ENCODE measurements around the gene PLA2G2C. TPM values are rescaled to one million over a fixed set of nuclear protein-coding genes. Genes with fewer than 3 reads are reported as not detected.

PLA2G2C gene
- total RNA-seq, 2 donors from 2014 or later = 0.27 TPM; not detected in 1

GRCh38 chr1:20197329-20197791, 11.0 kb upstream of the PLA2G2C start:
- DNase-seq = peak; percentile 36

GRCh38 chr1:20195462-20195780, 9.1 kb upstream of the PLA2G2C start:
- intact Hi-C loops (cut with DNase I) = no loop called here
- H3K27ac ChIP-seq = peak overlapping the region; percentile 22
- no peak for DNase-seq
- TF ChIP-seq CTCF (IDR thresholded peaks at IDR 0.05) = peak; percentile 16
- H3K4me1 ChIP-seq = peaks cover 9% of the 10 kb centered on the region
- H3K27me3 ChIP-seq = no peaks in the 10 kb centered on the region
- no peak overlapping the region for H3K9ac ChIP-seq (ENCODE audit: low read depth in 2 of 2, low read length in 2 of 2)
- H3K4me3 ChIP-seq = no peak overlapping the region
- H3K9me3 ChIP-seq = no peaks in the 10 kb centered on the region
- no peaks in the 10 kb centered on the region for H3K36me3 ChIP-seq

More at GRCh38 chr1:20197329-20197791, 11.0 kb upstream of the PLA2G2C start:
- Histone ChIP-seq H3K36me3 (no peaks in the 10 kb centered on the region), H3K9me3 (no peaks in the 10 kb centered on the region), H3K4me3 (no peak overlapping the region), H3K4me1 (peaks cover 9% of the 10 kb centered on the region), H3K27ac (no peak overlapping the region), H3K27me3 (no peaks in the 10 kb centered on the region), H3K9ac (ENCODE audit: low read depth in 2 of 2, low read length in 2 of 2) (no peak overlapping the region)
- TF ChIP-seq CTCF (IDR thresholded peaks at IDR 0.05) = no peak
- intact Hi-C loops (cut with DNase I) = no loop called here

GRCh38 chr1:20194757-20195461, 8.6 kb upstream of the PLA2G2C start:
- H3K9ac ChIP-seq (ENCODE audit: low read depth in 2 of 2, low read length in 2 of 2) = peak overlapping the region in 1 of 2 donors; percentile 7
- intact Hi-C loops (cut with DNase I) = no loop called here
- peaks cover 9% of the 10 kb centered on the region for H3K4me1 ChIP-seq
- H3K27me3 ChIP-seq = no peaks in the 10 kb centered on the region
- H3K27ac ChIP-seq = peak overlapping the region; percentile 22
- H3K4me3 ChIP-seq = no peak overlapping the region
- H3K9me3 ChIP-seq = no peaks in the 10 kb centered on the region
- no peaks in the 10 kb centered on the region for H3K36me3 ChIP-seq
- DNase-seq = peak; percentile 84
- peak; percentile 90 for TF ChIP-seq CTCF (IDR thresholded peaks at IDR 0.05)

GRCh38 chr1:20194224-20194623, 7.9 kb upstream of the PLA2G2C start:
- peaks cover 9% of the 10 kb centered on the region for H3K4me1 ChIP-seq
- DNase-seq = no peak
- H3K27ac ChIP-seq = peak overlapping the region; percentile 22
- no peaks in the 10 kb centered on the region for H3K36me3 ChIP-seq
- TF ChIP-seq CTCF (IDR thresholded peaks at IDR 0.05) = no peak
- no peaks in the 10 kb centered on the region for H3K27me3 ChIP-seq
- intact Hi-C loops (cut with DNase I) = no loop called here
- no peaks in the 10 kb centered on the region for H3K9me3 ChIP-seq
- no peak overlapping the region for H3K9ac ChIP-seq (ENCODE audit: low read depth in 2 of 2, low read length in 2 of 2)
- H3K4me3 ChIP-seq = no peak overlapping the region

- no peak for TF ChIP-seq CTCF (IDR thresholded peaks at IDR 0.05)
- Histone ChIP-seq H3K36me3 (no peaks in the 10 kb centered on the region), H3K9ac (ENCODE audit: low read depth in 2 of 2, low read length in 2 of 2) (no peak overlapping the region), H3K4me3 (no peak overlapping the region), H3K4me1 (peaks cover 9% of the 10 kb centered on the region), H3K27me3 (no peaks in the 10 kb centered on the region), H3K9me3 (no peaks in the 10 kb centered on the region), H3K27ac (no peak overlapping the region)
- intact Hi-C loops (cut with DNase I) = no loop called here
- DNase-seq = no peak
Observed at GRCh38 chr1:20192871-20193411, 6.6 kb upstream of the PLA2G2C start.

Measured in colonic mucosa (tissue), 4 donors.